Measurements from ENCODE around the gene FBXW12.

The FBXW12 gene

GRCh38 chr3:48387634-48388033 is 15.6 kb downstream of the FBXW12 start:
- Histone ChIP-seq H3K4me1 (ENCODE audit: insufficient read depth, insufficient read length) (no peaks in the 10 kb centered on the region), H3K27me3 (ENCODE audit: insufficient read depth, insufficient read length) (no peaks in the 10 kb centered on the region), H3K4me3 (ENCODE audit: insufficient read length, low read depth) (no peak overlapping the region), H3K9ac (ENCODE audit: insufficient read length, low read depth) (no peak overlapping the region), H3K36me3 (ENCODE audit: insufficient read depth, insufficient read length, low read length) (no peaks in the 10 kb centered on the region), H3K9me3 (ENCODE audit: insufficient read depth, low read length) (no peaks in the 10 kb centered on the region)
- no peak for TF ChIP-seq YY1 (IDR thresholded peaks at IDR 0.05; ENCODE audit: insufficient read depth, insufficient read length)
- TF ChIP-seq SUZ12 (IDR thresholded peaks at IDR 0.05; ENCODE audit: extremely low read depth, insufficient read depth, insufficient read length): no peak
- no peak for TF ChIP-seq ZNF274 (IDR thresholded peaks at IDR 0.05; ENCODE audit: low read depth, low read length)
- no peak for DNase-seq (ENCODE audit: low read depth, low spot score)

- Histone ChIP-seq H3K36me3 (ENCODE audit: insufficient read depth, insufficient read length, low read length) (no peaks in the 10 kb centered on the region), H3K27me3 (ENCODE audit: insufficient read depth, insufficient read length) (no peaks in the 10 kb centered on the region), H3K9me3 (ENCODE audit: insufficient read depth, low read length) (no peaks in the 10 kb centered on the region), H3K9ac (ENCODE audit: insufficient read length, low read depth) (no peak overlapping the region), H3K4me3 (ENCODE audit: insufficient read length, low read depth) (no peak overlapping the region), H3K4me1 (ENCODE audit: insufficient read depth, insufficient read length) (no peaks in the 10 kb centered on the region)
- no peak for DNase-seq (ENCODE audit: low read depth, low spot score)
- TF ChIP-seq YY1 (IDR thresholded peaks at IDR 0.05; ENCODE audit: insufficient read depth, insufficient read length): no peak
- TF ChIP-seq SUZ12 (IDR thresholded peaks at IDR 0.05; ENCODE audit: extremely low read depth, insufficient read depth, insufficient read length): no peak
- TF ChIP-seq ZNF274 (IDR thresholded peaks at IDR 0.05; ENCODE audit: low read depth, low read length): no peak
Observed at GRCh38 chr3:48388966-48389365, 16.9 kb downstream of the FBXW12 start.

- no peaks in the 10 kb centered on the region for H3K36me3 ChIP-seq (ENCODE audit: insufficient read depth, insufficient read length, low read length)
- no peak overlapping the region for H3K4me3 ChIP-seq (ENCODE audit: insufficient read length, low read depth)
- no peaks in the 10 kb centered on the region for H3K27me3 ChIP-seq (ENCODE audit: insufficient read depth, insufficient read length)
- H3K4me1 ChIP-seq (ENCODE audit: insufficient read depth, insufficient read length): peaks cover 2% of the 10 kb centered on the region
- no peaks in the 10 kb centered on the region for H3K9me3 ChIP-seq (ENCODE audit: insufficient read depth, low read length)
- DNase-seq (ENCODE audit: low read depth, low spot score): no peak
- no peak overlapping the region for H3K9ac ChIP-seq (ENCODE audit: insufficient read length, low read depth)
- no peak for TF ChIP-seq ZNF274 (IDR thresholded peaks at IDR 0.05; ENCODE audit: low read depth, low read length)
- no peak for TF ChIP-seq YY1 (IDR thresholded peaks at IDR 0.05; ENCODE audit: insufficient read depth, insufficient read length)
- TF ChIP-seq SUZ12 (IDR thresholded peaks at IDR 0.05; ENCODE audit: extremely low read depth, insufficient read depth, insufficient read length): no peak
Observed at GRCh38 chr3:48394391-48394790, 22.4 kb downstream of the FBXW12 start.

GRCh38 chr3:48395714-48396113 is 23.7 kb downstream of the FBXW12 start:
- Histone ChIP-seq H3K4me1 (ENCODE audit: insufficient read depth, insufficient read length) (peaks cover 2% of the 10 kb centered on the region), H3K27me3 (ENCODE audit: insufficient read depth, insufficient read length) (no peaks in the 10 kb centered on the region), H3K9ac (ENCODE audit: insufficient read length, low read depth) (no peak overlapping the region), H3K9me3 (ENCODE audit: insufficient read depth, low read length) (no peaks in the 10 kb centered on the region), H3K4me3 (ENCODE audit: insufficient read length, low read depth) (no peak overlapping the region), H3K36me3 (ENCODE audit: insufficient read depth, insufficient read length, low read length) (peaks cover 4% of the 10 kb centered on the region)
- no peak for DNase-seq (ENCODE audit: low read depth, low spot score)
- TF ChIP-seq YY1 (IDR thresholded peaks at IDR 0.05; ENCODE audit: insufficient read depth, insufficient read length) (no peak), SUZ12 (IDR thresholded peaks at IDR 0.05; ENCODE audit: extremely low read depth, insufficient read depth, insufficient read length) (no peak), ZNF274 (IDR thresholded peaks at IDR 0.05; ENCODE audit: low read depth, low read length) (no peak)

GRCh38 chr3:48397767-48398681 is 26.0 kb downstream of the FBXW12 start:
- TF ChIP-seq SUZ12 (IDR thresholded peaks at IDR 0.05; ENCODE audit: extremely low read depth, insufficient read depth, insufficient read length): no peak
- TF ChIP-seq YY1 (IDR thresholded peaks at IDR 0.05; ENCODE audit: insufficient read depth, insufficient read length): no peak
- no peak for TF ChIP-seq ZNF274 (IDR thresholded peaks at IDR 0.05; ENCODE audit: low read depth, low read length)
- Histone ChIP-seq H3K9ac (ENCODE audit: insufficient read length, low read depth) (no peak overlapping the region), H3K4me3 (ENCODE audit: insufficient read length, low read depth) (no peak overlapping the region), H3K4me1 (ENCODE audit: insufficient read depth, insufficient read length) (peaks cover 2% of the 10 kb centered on the region), H3K36me3 (ENCODE audit: insufficient read depth, insufficient read length, low read length) (peaks cover 21% of the 10 kb centered on the region), H3K27me3 (ENCODE audit: insufficient read depth, insufficient read length) (no peaks in the 10 kb centered on the region), H3K9me3 (ENCODE audit: insufficient read depth, low read length) (no peaks in the 10 kb centered on the region)
- no peak for DNase-seq (ENCODE audit: low read depth, low spot score)

- Histone ChIP-seq H3K9me3 (ENCODE audit: insufficient read depth, low read length) (no peaks in the 10 kb centered on the region), H3K27me3 (ENCODE audit: insufficient read depth, insufficient read length) (no peaks in the 10 kb centered on the region), H3K36me3 (ENCODE audit: insufficient read depth, insufficient read length, low read length) (peaks cover 29% of the 10 kb centered on the region), H3K4me3 (ENCODE audit: insufficient read length, low read depth) (no peak overlapping the region), H3K9ac (ENCODE audit: insufficient read length, low read depth) (no peak overlapping the region), H3K4me1 (ENCODE audit: insufficient read depth, insufficient read length) (peaks cover 2% of the 10 kb centered on the region)
- DNase-seq (ENCODE audit: low read depth, low spot score): no peak
- no peak for TF ChIP-seq SUZ12 (IDR thresholded peaks at IDR 0.05; ENCODE audit: extremely low read depth, insufficient read depth, insufficient read length)
- no peak for TF ChIP-seq YY1 (IDR thresholded peaks at IDR 0.05; ENCODE audit: insufficient read depth, insufficient read length)
- TF ChIP-seq ZNF274 (IDR thresholded peaks at IDR 0.05; ENCODE audit: low read depth, low read length): no peak
Observed at GRCh38 chr3:48398701-48399386, 26.8 kb downstream of the FBXW12 start.
